Tongue (tissue), 2 donors: ENCODE results near the gene DHRS1. TPM values are rescaled to one million over a fixed set of nuclear protein-coding genes. Genes with fewer than 3 reads are reported as not detected.

Experiments
- DNase-seq: peaks from one replicate; pipeline ENCODE4 v3.0.0-alpha.2; 2015
- total RNA-seq: library from RNA; depleted of rRNA; stranded (reverse); fragments of >200 nt; gene quantifications from one replicate; pipeline ENCODE4 v1.2.3, GENCODE V29; 2014

Gene DHRS1
- total RNA-seq, 1 donor from 2014 or later: 13.0 TPM

DNA sequence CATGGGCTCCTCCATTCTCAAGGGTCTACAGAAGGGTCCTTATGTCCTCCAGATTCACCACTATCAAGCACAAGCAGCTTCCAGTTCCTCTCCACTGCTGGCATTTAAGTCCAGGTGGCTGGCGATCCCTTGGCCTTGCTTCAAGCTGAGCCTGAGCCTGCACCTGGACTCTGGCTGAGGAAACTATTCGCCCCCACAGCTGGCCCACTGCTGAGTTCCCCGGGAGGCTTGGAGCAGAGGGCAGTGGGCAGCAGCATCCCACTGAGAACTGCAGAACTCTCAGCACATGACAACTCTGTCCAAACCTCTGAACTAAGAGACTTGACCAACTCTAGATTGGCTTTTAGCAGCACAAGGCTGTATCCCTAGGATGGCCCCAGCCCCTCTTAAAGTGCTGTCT is 16.8 kb downstream of the DHRS1 start:
- DNase-seq: no peak

DNA sequence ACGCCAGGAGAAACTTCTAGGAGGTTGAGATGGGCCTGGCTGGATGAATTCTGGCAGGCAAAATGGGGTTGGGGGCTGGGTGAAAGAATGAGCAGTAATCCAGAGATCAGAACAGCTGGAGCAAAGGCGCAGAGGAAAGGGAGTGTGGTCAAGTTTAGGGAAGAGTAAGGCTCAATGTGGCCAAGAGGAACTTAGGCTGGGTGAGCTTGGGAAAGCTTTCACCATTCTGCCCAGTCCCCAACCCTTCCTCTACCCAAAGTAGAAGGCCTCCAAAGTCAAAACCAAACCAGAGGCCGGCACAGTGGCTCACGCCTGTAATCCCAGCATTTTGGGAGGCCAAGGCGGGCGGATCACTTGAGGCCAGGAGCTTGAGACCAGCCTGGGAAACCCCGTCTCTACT is 17.9 kb downstream of the DHRS1 start:
- DNase-seq: no peak

DNA sequence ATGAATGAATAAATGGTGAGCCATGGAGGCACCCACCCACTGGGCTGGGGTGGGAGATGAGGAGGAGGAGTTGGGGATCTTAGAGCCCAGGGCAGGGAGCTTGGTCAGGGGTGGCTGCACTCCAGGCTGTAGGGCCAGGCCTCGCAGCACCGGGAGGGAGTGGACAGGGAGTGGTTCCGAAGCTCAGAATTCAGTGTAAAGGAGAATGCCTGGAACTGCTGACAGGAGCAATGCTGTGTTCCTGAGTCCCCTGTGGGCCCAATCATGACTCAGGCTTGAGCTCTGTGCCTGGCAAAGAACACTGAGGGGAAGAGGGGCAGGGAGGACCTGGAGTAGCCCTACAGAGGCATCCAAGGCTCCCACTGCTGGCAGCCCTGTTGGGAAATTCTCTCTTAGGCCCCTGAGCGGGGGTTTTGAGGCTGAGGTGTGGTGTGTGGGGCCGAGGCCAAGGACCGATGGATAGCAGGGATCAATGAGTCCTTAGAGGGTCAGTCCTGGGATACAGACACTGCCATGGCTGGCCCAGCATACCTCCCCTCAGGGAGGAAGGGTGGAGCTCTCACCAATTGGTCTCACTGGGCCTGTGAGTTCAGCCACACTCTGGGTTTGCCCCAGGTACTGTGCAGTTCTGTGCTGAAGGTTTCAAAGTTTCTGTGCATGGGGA is 18.7 kb downstream of the DHRS1 start:
- no peak for DNase-seq

DNA sequence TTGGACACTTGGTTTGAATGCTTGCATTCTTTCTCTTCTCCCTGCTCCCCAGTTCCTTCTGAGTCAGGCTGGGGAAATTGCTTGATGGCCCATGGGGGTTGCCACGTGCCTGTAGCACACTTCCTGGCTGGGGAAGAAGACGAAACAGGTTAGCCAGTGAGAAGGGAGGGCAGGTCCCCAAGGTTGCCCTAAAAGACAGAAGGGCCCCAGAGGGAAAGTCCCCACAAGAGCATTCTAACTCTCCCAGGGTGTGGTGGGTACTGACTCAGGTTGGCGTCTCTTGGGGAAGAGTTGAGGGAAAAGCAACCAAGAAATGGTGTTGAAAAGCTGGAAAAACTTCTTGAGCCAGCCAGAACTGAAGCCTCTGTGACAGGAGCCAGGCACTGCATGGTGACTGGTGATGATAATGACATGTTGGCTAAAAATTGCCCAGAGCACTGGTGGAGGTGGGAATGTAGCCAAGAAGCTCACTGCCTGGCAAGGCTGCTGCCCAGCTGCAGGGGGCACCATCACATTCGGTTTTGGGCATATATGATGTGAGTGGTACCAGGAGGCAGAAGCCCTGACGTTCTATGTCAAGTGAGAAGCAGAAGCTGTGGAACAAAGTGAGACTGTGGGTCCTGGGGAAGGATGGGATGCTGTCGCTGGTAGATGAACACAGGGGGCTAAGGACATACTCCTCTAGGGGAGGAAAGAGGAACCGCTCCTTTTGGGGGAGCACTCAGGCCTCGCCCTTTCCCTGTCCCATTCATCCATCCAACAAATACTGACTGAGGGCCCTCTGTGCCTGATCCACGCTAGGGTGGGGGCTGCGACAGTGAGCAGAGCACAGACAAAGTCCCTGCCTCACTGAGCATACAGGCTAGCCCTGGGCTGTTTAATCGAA is 20.0 kb downstream of the DHRS1 start:
- DNase-seq: no peak

DNA sequence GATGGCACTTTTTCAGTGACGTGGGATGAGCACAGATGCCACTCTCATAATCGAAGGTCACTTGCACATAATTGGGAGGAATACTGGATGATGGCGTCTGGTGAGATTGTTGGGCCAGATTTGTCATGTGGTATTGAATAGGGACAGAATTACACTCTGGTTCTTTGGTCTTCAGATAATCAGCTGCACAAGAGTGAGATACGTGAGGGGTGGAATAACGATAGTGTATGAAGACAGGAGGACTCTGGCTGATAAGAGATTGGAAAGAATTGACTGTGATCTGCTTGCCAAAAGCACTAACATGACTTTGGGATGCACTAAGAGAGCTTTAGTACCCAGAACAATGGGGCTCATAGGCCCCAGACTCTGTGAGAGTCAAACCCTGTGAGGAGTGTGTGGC is 21.2 kb downstream of the DHRS1 start:
- DNase-seq: no peak

DNA sequence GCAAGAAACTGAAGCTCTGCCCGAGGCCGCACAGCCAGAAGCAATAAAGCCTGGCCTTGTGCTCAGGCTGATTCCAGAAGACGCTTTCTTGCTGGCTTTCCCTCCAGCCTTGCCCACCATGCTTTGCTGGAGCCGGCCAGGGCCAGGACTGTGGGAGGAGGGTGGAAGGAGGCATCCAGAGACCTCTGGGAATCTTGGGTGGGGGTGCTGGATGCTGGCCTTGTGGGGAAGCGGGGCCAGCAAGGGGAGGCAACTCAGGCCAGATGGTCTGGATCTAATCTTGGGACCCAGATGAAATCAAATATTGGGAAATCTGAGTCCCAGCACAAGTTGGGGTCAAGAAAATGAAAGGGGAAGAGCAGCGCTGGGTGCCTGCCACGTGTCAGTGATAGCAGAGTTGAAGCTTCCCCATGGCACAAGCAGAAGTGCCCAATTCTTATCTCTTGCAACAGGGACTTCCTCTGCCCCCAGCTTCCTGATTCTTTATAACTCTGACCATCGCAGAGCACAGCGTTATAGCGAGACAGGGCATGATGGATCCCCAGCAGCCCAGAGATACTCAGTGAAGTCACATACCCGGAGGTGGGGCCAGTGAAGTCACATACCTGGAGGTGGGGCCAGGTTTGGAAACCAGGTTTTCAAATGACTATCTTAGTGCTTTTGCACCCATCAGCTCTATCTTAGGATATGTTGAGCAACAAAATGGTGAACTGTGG is 21.8 kb downstream of the DHRS1 start:
- DNase-seq: no peak

DNA sequence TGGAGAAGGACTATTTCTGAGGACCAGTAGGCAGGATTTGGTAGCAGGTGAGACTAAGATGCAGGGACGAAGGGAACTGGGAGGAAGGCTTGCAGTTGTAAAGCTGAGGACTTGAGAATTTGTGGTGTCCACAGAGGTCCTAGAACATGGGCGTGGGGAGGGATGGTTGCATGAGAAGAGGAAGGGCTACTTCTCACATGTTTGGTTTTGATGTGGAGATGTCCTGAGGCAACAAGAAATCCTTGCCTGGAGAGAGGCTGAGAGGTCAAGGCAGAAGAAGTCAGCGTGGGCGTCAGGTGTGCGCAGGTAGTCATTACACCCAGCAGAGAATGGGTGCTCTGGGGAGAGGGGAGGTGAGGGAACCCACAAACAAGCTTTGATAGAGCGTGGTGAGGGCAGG is 22.5 kb downstream of the DHRS1 start:
- no peak for DNase-seq

DNA sequence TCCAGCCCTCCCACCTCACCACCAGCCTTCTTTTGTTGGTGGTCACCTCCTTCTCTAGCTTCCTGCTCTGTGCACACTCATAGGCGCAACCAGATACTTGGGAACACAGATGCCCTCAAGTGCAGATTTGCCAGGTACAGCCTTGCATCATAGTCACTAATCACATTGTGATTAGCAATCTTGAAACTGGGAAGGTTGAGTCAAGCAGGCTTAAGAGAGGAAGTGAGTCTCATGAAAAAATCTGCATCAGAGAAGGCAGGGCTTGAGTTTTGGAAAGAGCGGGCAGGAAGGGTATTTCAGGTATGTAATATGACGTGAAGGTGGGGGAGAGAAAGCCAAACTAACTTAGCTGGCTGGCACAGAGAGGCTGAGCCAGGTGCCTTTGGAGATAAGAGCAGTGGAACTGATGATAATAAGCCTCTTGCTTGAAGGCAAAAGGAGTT is 25.5 kb downstream of the DHRS1 start:
- DNase-seq: no peak

DNA sequence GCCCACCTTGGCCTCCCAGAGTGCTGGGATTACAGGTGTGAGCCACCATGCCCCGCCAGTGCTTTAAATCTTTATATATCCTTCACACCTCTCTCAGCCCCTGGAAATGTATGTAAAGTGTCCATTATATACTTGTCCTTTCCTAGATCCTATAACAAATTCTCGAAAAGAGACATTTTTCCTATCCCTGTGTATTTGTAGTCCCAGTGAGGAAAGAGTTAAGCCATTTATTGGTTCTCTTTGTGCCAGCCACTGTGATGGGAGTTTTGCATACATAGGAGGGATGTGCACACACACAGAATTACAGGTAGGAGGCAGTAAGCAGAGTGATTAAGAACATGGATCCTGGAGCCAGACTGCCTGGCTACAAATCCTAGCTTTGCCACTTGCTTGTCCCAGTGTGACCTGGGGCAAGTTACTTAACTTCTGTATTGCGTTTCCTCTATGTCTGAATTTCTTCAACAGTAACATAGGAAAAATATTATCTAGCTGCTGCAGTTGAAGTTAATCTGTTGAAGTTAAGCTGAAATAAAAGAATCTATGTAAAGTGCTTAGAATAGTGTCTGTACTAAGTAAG is 26.1 kb downstream of the DHRS1 start:
- DNase-seq: no peak

DNA sequence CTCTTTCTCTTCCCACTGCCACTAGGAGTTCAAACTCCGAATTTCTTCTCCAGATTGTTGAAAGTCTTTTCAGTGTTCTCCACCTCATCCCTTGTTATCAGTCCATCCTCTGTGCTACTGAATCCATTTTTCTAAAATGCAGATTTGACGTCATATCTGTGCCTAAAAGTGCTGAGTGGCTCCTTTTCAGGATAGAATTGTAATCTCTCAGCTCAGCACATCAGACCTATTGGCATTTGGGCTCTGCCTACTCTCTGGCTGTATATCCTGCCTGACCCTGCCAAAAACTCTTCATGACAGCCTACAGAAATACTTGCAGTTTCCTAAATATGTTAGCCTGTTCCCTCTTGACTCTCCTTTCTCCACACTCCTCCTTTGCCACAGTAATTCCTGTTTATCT is 27.1 kb downstream of the DHRS1 start:
- DNase-seq: no peak

DNA sequence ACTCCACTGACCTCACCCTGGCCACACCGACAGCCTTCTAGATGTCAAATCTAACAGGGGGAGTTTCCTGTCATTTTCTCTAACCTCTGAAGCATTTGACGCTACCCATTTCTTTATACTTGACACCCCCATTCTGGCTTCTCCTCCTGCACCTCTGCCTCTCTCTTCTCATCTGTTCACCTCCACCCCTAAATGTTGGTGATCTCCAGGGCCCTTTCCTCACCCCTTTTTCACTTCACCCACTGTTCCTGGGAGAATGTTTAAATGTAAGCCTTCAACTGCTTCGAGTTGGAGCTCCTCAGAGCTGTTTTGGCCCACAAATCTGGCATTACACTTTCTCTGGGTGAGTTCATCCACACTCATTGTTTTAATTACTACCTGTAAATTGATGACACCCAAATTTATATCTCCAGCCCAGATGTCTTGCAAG is 27.7 kb downstream of the DHRS1 start:
- DNase-seq: no peak

DNA sequence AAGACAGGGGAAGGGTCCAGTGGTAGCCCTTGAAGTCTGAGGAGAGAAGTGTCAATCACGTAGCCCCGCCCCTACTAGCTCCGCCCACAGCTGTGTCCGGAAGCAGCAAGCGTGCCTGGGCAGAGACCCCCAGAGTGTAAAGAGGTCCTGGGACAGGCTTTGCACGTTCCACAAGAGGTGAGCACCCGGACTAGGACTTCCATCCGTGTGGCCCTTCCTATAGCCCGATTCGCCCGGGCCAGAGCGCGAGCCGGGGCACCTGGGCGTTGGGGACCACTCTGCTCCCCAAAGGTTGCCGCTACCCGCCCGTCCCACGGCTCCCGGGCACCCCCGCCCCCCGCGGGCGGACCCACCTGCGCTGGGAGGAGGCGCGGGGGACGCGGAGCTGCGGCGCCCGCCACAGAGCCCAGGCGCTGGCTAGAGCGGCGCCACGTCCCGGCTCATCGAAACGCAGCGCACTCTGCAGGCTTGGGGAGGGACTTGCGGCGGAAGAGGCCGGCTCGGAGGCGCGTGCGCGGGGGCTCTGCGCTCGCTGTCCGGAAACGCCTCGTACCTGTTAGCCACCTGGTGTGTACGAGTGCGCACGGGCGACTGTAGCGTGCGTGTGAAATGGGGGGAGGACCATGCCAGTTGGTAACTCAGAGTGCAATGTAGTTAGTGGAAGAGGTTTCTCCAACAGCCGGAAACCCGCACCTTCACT is 28.3 kb downstream of the DHRS1 start, which contains the start of gene RABGGTA:
Gene RABGGTA, minus strand, starts transcription at position 464 of the 700 bp plus-strand sequence. CDS start 482 bp downstream, outside the sequence.
- DNase-seq: peak; percentile 95

DNA sequence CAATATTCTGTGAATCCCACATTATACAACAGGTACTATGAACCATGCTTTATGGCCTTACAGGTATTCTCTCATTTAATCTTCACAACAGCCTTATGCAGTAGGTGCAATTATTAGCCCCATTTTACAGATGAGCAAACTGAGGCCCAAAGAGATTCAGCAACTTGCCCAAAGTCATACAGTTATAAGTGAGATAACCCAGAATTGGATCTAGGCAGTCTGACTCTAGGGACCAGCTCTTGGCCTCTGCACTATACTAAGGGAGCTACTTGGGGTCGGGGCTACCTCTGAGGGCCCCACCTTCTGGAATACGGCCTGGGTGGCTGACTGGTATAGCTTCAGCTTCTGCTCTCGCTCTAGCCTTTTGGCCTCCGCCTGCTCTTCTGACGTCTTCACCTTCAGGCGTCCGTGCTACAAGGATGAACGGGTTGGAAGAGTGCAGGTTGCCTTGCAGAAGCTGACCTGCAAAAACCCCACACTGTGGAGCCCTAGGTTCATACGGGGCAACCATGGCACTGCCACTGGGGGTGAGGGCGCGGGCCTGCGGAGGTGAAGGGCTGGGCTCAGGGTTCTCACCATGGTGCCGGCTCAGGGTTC is 28.9 kb downstream of the DHRS1 start:
- no peak for DNase-seq

DNA sequence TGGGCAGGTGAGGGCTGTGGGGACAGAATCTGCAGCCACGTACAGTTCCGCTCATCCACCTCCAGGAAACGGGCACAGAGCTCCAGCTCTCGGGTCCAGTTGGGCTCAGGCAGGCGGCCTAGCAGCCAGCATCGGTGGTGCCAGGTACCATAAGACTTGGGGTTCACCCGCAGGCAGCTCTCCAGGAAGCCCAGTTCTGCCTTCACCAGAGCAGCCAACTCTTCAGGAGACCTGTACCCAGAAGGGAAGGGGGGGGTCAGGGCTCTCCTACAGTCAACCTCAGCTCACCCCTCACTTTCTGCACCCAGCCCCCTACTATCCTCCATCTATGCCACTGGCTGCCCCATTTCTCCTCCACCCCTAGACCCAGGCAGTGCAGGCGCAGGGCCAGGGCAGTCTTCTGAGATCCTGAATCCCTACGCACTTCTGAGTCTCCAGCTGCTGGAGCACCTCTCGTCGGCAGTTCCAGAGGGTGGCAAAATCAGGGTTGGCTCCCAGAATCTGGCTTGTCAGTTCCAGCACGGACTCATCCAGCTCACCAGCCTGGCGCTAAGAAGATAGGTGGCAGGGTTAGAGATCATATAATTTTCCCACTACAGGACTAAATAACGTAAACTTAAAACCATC is 29.6 kb downstream of the DHRS1 start:
- no peak for DNase-seq

DNA sequence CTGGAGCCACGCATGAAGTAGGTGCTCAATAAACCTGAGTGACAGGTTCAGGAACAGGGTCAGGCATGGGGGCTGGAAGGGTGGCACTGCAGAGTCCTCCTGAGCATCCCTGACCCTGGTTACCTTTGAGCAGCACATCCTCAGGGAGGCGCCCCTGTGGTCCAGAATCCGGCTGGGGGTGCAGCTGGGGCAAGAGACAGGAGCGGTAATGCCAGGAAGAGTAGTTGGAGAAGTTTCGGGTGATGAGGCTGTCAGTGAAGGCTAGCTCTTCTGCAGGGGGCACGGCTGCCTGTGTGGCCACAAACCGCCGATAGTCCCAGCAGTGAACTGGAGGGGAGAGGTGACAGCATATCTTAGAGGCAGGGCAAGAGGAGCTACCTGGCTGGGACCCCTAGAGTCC is 30.2 kb downstream of the DHRS1 start:
- DNase-seq: no peak

DNA sequence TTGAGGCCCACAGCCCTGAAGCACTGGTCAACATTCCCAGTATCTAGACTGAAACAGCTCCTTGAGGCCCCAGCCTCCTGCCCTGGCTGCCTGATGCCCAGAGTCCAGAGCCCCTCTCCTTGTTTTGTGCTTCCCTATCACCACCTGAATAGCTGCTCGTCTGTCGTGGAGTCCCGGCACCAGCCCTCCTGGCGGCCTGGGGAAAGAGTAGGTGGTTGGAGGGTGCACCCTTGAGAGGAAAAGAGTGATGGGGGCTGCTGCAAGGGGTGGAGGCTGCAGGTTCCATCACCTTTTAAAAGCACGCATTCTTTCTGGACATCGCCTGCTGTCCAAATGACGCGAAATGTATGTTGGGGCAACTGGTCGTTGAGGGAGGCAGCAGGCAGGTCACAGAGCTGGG is 31.4 kb downstream of the DHRS1 start:
- DNase-seq: no peak

DNA sequence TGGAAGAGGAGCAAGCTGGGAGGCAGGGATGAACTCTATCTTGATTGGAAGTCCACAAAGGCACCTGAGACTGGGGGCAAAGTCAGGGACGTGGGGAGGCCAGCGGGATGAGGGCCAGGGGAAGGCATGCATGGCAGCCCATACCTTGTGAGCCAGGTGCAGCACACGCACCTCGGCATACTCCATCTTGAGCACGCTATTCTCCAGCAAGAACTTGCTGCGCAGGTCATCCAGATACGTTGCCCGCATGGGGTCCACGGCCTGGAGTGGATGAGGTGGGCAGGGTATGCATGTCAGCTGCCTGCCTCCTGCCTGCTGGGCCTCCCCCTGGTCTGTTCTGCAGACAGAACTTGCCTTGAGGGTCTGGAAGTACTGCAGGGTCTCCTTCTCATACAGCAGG is 32.1 kb downstream of the DHRS1 start:
- no peak for DNase-seq

DNA sequence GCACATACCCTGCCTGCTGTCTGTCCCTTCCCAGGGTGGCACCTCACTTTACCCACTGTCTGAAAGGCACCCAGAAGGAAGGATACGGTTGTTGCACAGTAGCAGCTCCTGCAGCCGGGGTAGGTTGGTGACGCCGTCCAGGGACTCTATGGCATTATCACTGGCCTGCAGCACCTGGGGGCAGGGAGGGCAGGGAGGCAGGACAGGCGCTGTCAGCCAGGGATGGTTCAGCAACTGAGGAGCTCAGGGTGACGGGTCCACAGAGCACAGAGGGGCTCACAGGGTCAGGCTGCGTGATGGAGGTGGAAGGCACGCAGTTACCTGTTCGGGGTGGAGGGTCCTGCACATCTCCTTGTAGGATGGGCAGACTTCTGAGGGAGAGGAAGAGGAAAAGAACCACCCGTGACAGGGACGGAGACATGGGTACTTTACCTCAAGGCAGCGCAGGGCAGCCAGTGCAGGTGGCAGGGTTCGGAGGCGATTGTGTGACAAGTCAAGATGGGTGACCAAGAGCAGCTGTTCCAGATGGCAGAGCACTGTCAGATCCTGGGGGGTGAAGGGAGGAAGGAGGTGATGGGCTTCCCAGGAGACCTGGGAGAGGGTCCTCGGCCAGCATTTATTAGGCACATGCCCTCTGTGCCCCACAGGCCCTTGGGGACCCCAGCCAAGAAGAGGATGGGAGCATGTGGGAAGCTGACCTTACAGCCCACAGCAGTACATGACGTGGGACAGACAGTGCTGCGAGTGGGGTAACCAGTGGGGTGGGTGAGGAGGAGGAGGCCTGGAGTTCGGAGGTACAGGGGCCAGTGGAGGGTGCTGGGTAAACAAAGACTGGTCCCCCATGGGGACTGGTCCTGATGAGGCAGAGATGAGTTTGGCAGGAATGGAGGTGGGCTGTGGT is 33.0 kb downstream of the DHRS1 start:
- no peak for DNase-seq

DNA sequence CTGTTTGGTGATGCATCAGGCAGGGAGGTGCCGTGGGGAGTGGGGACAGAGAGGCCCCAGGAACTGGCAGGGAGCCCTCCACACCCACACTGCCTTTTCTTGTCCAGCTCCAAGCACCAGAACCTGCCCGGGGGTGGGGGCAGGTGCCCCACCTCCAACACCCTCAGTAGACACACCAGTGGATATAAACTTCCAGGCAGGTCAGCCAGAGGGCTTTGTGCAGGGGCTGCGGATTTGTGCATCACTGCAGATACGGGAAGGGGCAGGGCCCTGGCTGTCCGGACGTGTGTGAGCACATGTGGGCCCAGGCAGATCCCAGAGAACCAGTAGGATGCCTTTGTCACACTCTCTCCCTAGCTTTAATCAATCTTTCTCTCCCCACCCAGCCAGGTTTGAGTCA is 35.3 kb downstream of the DHRS1 start:
- DNase-seq: no peak

DNA sequence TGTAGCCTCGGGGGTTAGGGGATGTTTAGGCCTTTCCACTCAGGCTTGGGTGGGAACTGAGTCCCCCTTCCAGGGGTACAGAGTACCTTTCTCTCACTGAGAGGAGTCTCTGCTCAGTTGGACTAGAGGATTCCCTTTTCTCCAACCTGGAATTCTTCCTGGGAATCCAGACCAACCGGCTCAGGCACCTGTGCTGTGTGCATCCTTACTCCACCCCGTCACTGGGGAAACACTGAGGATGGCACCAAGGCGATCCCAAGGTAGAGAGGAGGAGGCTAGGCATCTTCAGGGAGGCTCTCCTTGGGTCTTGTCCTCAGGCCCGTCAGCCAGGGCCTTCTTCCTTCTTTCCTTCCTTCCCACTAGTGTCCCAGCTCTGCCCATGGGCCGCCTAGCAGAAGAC is 35.7 kb downstream of the DHRS1 start:
- DNase-seq: no peak
